Left lobe of liver (tissue), 2 donors: ENCODE measurements around the gene MGAT5B. TPM values are rescaled to one million over a fixed set of nuclear protein-coding genes. Genes with fewer than 3 reads are reported as not detected.

Source experiments
- ATAC-seq: fragments of 200-7000 bp; cut with Tn5 transposase; one replicate; pipeline ENCODE4 v1.9.1; 2020; ENCODE audit warnings: mild to moderate bottlenecking, moderate library complexity
- DNase-seq: peaks from one replicate; pipeline ENCODE4 v3.0.0-alpha.2; 2020; ENCODE audit warnings: low spot score
- total RNA-seq: library from RNA; stranded (reverse); gene quantifications from one replicate; pipeline ENCODE4 v1.2.1, GENCODE V29; 2021
- donor health status: DM: no; HTN: no; CAD: no; lungs with moderate emphysema.
- donor health status: DM: no; HTN: yes; CAD: no.

MGAT5B gene
- total RNA-seq, 1 donor from 2014 or later = not detected

GRCh38 chr17:76946111-76946771 lies 78.0 kb downstream of the MGAT5B start:
- ATAC-seq (no peak), DNase-seq (no peak)

- ATAC-seq (no peak), DNase-seq (no peak)
These were observed 78.5 kb downstream of the MGAT5B start for GRCh38 chr17:76946772-76947135.

GRCh38 chr17:76947309-76947708 lies 79.1 kb downstream of the MGAT5B start:
- ATAC-seq = no peak
- DNase-seq = no peak

GRCh38 chr17:76947771-76948170 lies 79.6 kb downstream of the MGAT5B start:
- no peak for DNase-seq
- ATAC-seq = no peak

GRCh38 chr17:76948301-76948700 lies 80.1 kb downstream of the MGAT5B start:
- DNase-seq (no peak), ATAC-seq (no peak)

- DNase-seq = no peak
- ATAC-seq = no peak
These were observed 80.6 kb downstream of the MGAT5B start for GRCh38 chr17:76948726-76949342.

- ATAC-seq = no peak
- no peak for DNase-seq
These were observed 81.9 kb downstream of the MGAT5B start for GRCh38 chr17:76949913-76950695.

GRCh38 chr17:76951375-76951905 lies 83.2 kb downstream of the MGAT5B start:
- ATAC-seq = no peak
- DNase-seq = no peak

GRCh38 chr17:76952402-76952801 lies 84.2 kb downstream of the MGAT5B start:
- no peak for DNase-seq
- ATAC-seq = no peak

GRCh38 chr17:76953066-76953465 lies 84.9 kb downstream of the MGAT5B start:
- no peak for DNase-seq

GRCh38 chr17:76953946-76954345 lies 85.7 kb downstream of the MGAT5B start:
- DNase-seq (no peak), ATAC-seq (no peak)

More at GRCh38 chr17:76953066-76953465, 84.9 kb downstream of the MGAT5B start:
- ATAC-seq = no peak

- ATAC-seq (no peak), DNase-seq (no peak)
These were observed 87.0 kb downstream of the MGAT5B start for GRCh38 chr17:76955191-76955590.

- ATAC-seq (no peak), DNase-seq (no peak)
These were observed 88.8 kb downstream of the MGAT5B start for GRCh38 chr17:76956846-76957540.

- no peak for ATAC-seq
- no peak for DNase-seq
These were observed 89.7 kb downstream of the MGAT5B start for GRCh38 chr17:76957678-76958464.

GRCh38 chr17:76958974-76959373 lies 90.8 kb downstream of the MGAT5B start:
- DNase-seq (no peak), ATAC-seq (no peak)

GRCh38 chr17:76961869-76962268 lies 93.7 kb downstream of the MGAT5B start:
- DNase-seq (no peak), ATAC-seq (peak; percentile 64)

- no peak for DNase-seq
- ATAC-seq = no peak
These were observed 94.7 kb downstream of the MGAT5B start for GRCh38 chr17:76962858-76963257.

GRCh38 chr17:76966016-76966415 lies 97.8 kb downstream of the MGAT5B start:
- DNase-seq (no peak), ATAC-seq (no peak)

GRCh38 chr17:76966486-76967181 lies 98.4 kb downstream of the MGAT5B start:
- DNase-seq = no peak

GRCh38 chr17:76967762-76968161 lies 99.6 kb downstream of the MGAT5B start:
- DNase-seq (no peak), ATAC-seq (no peak)

More at GRCh38 chr17:76966486-76967181, 98.4 kb downstream of the MGAT5B start:
- no peak for ATAC-seq
